NCI-H460 (cell line): Measurements from ENCODE around the gene PACRG. TPM values are rescaled to one million over a fixed set of nuclear protein-coding genes. Genes with fewer than 3 reads are reported as not detected.
A peak's percentile ranks its signal among the peaks of the same experiment; 100 is the strongest.

ENCODE experiments used
- DNase-seq: peaks from one replicate; pipeline ENCODE4 v3.0.0-alpha.2; 2016; ENCODE audit warnings: low read depth; ENCODE audit errors: extremely low read depth
- total RNA-seq: library from RNA; depleted of rRNA; stranded (reverse); fragments of >200 nt; shearing (Covaris generic); gene quantifications from 2 replicates; pipeline ENCODE4 v1.2.3, GENCODE V29; 2014

The PACRG gene
- total RNA-seq, 1 experiment from 2014 or later = 0.15 TPM

DNA sequence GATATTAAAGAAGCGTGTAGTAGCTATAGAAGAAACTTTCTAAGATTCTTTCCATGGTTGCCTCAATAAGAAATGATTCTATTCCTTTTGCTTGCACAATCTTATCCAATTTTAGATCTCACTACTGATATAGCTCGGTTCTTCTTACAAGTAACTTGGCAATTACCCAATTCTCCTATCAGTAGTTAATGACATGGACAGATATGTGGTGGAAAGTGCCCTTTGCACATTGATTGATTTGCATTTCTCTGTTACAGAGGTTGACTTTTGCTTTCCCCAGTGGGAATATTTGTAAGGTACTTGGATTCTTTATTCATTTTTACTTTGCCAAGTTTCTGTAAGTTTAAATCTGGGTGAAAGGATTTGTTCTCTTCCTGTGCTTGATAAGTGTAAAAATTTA lies 593.0 kb downstream of the PACRG start:
- DNase-seq = no peak

- DNase-seq = no peak
Measured at GRCh38 chr6:163321717-163322116, 593.9 kb downstream of the PACRG start.

- no peak for DNase-seq
Measured at GRCh38 chr6:163323274-163323673, 595.5 kb downstream of the PACRG start.

DNA sequence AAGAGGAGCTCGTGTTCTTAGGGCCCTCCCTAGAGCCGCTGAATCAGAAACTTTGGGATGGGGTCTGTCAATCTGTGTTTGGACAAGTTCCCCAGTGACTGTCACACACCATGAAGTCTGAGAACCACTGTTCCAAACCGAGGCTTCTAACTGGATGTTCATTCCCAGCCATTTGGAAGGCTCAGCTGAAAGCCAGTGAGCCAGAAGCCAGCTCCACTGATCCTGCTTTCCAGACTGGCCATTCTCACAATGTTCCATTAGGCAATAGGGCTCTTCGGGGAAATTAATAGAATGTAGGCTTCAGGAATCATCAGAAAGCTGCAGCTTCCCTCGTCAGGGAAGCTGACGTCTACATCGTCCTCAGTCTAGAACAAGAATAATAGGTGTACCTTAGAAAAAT lies 595.9 kb downstream of the PACRG start:
- DNase-seq = no peak

GRCh38 chr6:163324326-163324687 lies 596.5 kb downstream of the PACRG start:
- DNase-seq = no peak

DNA sequence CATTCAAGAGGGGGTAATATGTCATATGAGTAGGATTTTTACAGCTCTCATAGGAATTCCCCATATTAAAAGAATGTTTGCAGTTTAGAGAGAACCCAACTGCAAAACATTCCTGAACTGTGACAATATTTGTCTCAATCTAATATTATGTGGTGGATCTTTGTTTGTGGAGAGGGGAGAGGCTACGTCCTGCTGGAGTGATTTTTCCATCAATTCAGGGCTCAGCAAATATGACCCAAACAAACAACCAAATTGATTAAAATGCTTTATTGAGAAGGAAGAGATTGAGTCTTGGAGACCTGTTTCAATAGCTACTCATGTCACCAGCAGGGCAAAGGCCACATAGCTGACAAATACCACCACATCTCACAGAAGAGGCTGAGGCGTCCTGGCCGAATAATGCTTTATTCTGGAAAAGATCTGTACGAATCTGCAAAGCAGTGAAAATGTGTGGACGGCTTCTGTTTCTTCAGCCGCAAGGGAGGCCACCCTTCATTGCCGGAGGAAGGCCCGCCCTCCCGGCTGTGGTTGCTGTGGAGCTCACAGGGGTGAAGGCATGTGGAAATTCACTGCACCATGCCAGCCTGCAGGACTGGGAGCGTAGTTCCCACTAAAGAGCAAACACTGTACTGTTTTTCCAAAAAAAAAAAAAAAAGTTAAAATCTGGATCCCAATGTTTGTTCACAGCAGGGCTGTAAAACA lies 597.1 kb downstream of the PACRG start:
- DNase-seq = peak; percentile 5

DNA sequence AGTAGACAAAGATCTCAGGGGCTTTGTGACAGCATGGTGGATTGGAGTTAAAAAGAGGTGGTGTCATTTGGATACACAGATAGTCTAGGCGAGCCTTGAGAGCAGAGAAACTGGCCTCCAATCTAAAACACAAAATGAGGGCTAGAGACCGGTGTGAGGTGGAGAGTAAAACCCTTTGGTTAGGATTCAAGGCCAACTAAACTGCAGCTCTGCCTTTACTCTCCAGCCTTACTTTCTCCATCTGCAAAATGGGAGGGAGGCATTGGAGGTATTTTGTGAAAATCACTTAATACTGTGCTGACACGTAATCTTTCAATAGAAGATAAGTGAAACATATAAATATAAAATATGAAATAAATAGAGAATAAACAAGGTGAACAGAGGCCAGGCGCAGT lies 597.6 kb downstream of the PACRG start:
- no peak for DNase-seq

- no peak for DNase-seq
Measured at GRCh38 chr6:163327165-163327880, 599.5 kb downstream of the PACRG start.

- no peak for DNase-seq
Measured at GRCh38 chr6:163327921-163328320, 600.1 kb downstream of the PACRG start.

DNA sequence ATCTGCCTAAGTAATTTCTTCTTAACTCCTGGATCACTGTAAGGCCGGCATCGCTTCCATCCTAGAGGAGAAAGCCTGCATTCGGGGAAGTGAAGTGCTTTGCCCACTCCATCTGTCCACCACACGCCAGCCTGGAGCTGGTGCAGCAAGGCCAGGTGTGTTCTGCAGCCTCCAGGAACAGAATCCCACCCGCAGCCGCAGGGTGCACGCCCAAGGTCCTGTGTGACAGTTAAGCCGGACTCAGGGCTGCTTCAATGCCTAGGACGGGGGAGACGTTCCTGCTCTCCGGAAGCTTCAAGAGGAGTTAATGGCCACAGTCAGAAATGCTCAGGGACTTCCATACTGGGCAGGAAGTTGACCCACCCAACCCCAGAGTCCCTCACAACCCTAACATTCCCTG lies 600.6 kb downstream of the PACRG start:
- DNase-seq = no peak

DNA sequence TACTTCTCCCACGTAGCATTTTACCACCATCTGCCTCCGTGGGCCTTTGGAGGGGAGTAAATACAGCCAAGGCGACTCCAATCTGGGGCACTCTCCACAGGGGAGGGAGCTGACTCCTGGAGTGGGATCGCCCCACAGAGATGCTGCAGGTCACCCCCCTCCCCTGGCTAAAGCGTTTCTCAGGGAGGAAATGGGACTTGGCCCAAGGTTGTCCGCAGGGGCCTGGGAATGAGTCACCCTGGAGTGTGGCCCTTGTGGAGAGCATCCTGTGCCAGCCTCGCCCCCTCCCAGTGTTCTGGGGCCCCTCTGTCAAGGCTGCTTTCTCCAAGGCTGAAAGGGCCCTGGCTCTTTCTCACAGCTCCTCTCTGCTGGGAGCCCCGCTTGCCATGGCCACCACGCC lies 602.2 kb downstream of the PACRG start:
- no peak for DNase-seq

DNA sequence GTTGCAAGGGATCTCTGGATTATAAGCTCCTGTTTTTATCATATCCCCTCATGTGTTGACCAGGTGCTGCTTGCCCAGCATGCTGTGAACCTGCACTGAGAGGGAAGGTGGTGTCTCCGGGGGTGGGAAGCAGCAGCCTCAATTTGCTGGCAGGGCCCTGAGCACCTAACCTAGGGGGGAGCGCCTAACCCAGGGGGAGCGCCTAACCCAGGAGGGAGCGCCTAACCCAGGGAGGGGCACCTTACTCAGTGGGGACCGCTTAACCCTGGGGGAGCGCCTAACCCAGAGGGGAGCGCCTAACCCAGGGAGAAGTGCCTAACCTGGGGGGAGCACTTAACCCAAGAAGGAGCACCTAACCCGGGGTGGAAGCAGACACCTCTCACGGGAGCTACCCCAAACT lies 603.5 kb downstream of the PACRG start:
- no peak for DNase-seq

GRCh38 chr6:163332575-163332974 lies 604.8 kb downstream of the PACRG start:
- DNase-seq = no peak

GRCh38 chr6:163333038-163333437 lies 605.3 kb downstream of the PACRG start:
- no peak for DNase-seq

DNA sequence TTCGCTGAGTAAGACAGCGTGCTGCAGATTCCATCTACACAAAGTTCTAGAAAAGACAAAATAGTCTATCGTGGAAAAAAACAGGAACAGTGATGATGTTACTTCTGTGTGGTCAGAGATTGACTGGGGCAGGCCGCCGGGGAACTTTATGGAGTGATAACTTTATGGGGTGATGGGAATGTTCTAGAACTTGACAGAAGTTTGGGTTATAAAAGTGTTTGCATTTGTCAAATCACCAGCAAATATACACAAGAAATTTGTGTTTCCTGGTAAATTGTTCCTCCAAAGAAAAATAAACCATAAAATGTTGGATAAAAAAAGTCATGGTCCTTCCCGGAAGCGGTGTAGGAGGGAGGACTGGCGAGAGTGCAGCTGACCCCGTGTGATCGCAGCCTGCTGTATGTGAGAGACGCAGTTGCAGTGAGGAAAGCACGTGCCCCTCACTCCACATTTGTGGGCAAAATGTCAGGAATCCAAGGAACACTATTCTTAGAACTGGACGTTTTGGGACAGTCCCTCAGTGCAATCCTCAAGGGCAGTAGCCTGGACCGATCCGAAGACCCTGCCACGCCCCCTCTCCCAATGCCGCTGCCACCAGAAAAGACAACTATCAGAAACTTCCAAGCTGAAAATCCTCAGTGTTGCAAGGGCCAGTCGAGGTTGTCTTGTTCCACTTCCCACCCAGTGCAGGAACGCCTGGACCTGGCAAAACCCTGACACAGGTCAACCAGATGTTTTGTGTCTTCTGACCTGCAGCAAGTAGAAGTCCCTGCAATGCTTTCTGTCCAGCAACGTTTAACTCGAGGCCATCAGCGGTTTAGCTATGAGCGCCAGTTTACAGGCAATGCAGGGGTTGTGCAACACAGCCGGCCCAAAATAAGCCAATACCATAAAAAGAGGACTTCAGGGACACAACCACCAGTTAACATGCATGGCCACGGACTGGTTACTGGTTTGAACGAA lies 606.2 kb downstream of the PACRG start:
- no peak for DNase-seq

DNA sequence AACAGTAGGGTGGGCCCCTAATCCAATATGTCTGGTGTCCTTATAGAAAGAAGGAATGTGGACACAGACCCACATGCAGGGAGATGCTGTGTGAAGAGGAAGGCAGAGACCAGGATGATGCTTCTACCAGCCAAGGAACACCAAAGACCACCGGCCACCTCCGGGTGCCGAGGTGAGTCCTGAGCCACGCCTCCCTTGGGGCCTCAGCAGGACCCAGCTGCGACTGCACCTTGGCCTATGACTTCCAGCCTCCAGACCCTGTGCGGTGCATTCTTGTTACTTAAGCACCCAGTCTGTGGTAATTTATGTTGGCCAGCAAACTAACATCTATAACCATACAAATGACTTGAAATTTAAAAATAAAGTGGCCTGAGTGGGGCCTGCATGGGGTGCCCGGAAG lies 607.3 kb downstream of the PACRG start:
- DNase-seq = no peak

DNA sequence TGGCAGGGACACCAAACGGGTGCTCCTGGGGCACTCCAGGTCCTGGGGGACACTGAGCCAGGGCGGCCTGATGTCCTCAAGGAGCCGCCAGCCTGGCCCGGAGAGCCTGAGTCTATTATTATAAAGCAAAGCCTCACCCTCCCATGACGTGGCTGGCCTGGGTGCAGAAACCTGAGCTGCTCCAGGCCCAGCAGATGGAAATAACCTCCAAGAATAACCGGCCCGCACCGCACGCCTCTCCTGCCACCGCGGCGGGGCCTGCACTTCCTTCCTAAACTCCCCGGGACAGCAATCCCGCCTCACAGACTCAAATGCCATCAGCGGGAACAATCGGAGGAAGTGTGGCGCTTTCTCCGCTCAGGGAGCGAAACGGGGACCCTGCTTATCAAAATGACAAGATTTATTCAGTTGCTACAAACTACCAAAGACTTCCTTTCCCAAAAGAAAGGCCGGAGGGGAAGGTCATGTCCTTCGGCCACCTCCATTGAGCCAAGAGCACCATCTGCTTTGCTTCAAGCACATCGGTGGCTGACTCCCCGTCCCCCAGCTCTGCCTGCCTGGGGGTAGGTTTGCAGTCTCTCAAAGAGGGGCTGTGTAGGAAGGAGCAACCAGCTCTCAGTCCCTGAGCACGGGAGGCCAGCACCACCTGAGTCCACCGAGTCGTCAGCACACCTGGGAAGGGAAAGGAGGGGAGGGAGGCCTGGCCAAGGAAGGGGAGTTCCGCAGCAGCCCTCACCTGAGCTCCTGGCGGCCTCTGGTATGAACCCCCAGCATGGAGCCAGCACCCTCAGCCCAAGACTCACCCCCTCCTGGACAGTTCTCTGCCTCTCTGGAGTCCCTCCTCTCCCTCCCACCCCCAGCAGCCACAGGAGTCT lies 608.1 kb downstream of the PACRG start:
- DNase-seq = no peak

- no peak for DNase-seq
Measured at GRCh38 chr6:163336961-163337360, 609.2 kb downstream of the PACRG start.

DNA sequence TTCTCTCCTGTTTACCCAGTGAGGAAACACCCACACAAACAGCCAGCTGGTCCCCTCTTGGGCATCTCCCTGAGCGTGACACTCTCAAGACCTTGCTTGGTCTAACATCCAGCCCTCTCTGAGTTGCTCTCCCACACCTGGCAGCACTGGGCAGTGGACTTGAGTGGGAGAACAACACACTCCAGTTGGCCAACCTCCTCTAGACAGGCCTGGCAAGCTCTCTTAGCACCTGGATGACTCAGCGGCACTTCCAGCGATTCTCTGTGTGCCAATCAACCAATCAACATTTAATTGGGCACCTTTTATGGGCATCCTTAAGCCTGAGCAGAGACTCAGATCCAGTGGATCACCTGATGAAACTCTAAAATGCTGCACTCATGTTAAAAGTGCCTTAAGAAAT lies 610.2 kb downstream of the PACRG start:
- DNase-seq = no peak

- no peak for DNase-seq
Measured at GRCh38 chr6:163338671-163339405, 611.1 kb downstream of the PACRG start.
